Panc1 (cell line): ENCODE results near the gene LRRC8B. TPM values are rescaled to one million over a fixed set of nuclear protein-coding genes. Genes with fewer than 3 reads are reported as not detected.

Experiments
- ATAC-seq: fragments of 200-7000 bp; cut with Tn5 transposase; 2 replicates; pipeline ENCODE4 v1.9.1; 2020; ENCODE audit warnings: mild to moderate bottlenecking, moderate library complexity
- BruUV-seq: library from RNA; stranded (reverse); fragments of 400-500 nt; replicated peaks from 2 replicates; lab custom pipeline; 2021; lab: Mats Ljungman, UMichigan
- CTCF ChIA-PET: fragments of 300-600 bp; sonication (Branson Sonifier 250); formaldehyde crosslinking; loops from one replicate; lab custom pipeline; 2022; ENCODE audit warnings: antibody characterized with exemption; lab: Charles Lee
- POLR2A ChIA-PET: fragments of 300-600 bp; sonication (Branson Sonifier 250); formaldehyde crosslinking; loops from one replicate; lab custom pipeline; 2022; ENCODE audit warnings: antibody characterized with exemption; lab: Charles Lee
- DNase-seq: peaks from one replicate; pipeline ENCODE4 v3.0.0-alpha.2; 2010; ENCODE audit warnings: low read depth, low spot score
- H3K27ac ChIP-seq: 2 replicates; pipeline ENCODE4 v1.5.1; 2011; ENCODE audit warnings: mild to moderate bottlenecking, low read length, inconsistent platforms
- H3K27me3 ChIP-seq: fragments of 200-500 bp; sonication (Bioruptor generic); 2 replicates; pipeline ENCODE4 v1.6.0; 2014; ENCODE audit warnings: low read length, inconsistent platforms; ENCODE audit not compliant: control insufficient read depth, insufficient read depth
- H3K36me3 ChIP-seq: fragments of 200-500 bp; sonication (Bioruptor generic); 2 replicates; pipeline ENCODE4 v1.5.1; 2014; ENCODE audit warnings: inconsistent platforms, mild to moderate bottlenecking, low read length, moderate library complexity; ENCODE audit not compliant: control insufficient read depth, insufficient read depth
- H3K4me1 ChIP-seq: 2 replicates; pipeline ENCODE4 v1.5.1; 2011; ENCODE audit warnings: inconsistent platforms, mild to moderate bottlenecking, low read length, moderate library complexity; ENCODE audit not compliant: control insufficient read depth, insufficient read depth
- H3K4me3 ChIP-seq, 2 experiments: 2 replicates each; pipeline ENCODE4 v1.5.1; 2011 to 2012; ENCODE audit warnings: low read depth in 2 of 2, low read length in 2 of 2, mild to moderate bottlenecking in 2 of 2, inconsistent platforms in 1 of 2, moderate library complexity in 1 of 2
- H3K9me3 ChIP-seq: fragments of 200-500 bp; sonication (Bioruptor generic); 2 replicates; pipeline ENCODE4 v1.5.1; 2014; ENCODE audit warnings: low read depth, mild to moderate bottlenecking, inconsistent platforms, low read length, moderate library complexity; ENCODE audit not compliant: control insufficient read depth, insufficient read depth
- POLR2AphosphoS5 ChIP-seq: IDR thresholded peaks from 2 replicates; pipeline ENCODE4 v1.6.1; 2012; ENCODE audit warnings: mild to moderate bottlenecking, low read depth, low read length, moderate library complexity
- REST ChIP-seq, 2 experiments: IDR thresholded peaks; 2 replicates each; pipeline ENCODE4 v1.6.1; 2011 to 2012; ENCODE audit warnings: low read depth in 2 of 2, control low read depth in 1 of 2, low read length in 1 of 2, mild to moderate bottlenecking in 1 of 2, moderate library complexity in 1 of 2; ENCODE audit not compliant: insufficient read depth in 1 of 2
- SIN3A ChIP-seq: IDR thresholded peaks from 2 replicates; pipeline ENCODE4 v1.6.1; 2012; ENCODE audit warnings: low read depth, mild to moderate bottlenecking, low read length, moderate library complexity, borderline replicate concordance; ENCODE audit not compliant: insufficient read depth
- TCF7L2 ChIP-seq: IDR thresholded peaks from 2 replicates; pipeline ENCODE4 v1.6.1; 2011; ENCODE audit warnings: mild to moderate bottlenecking, low read depth, low read length, inconsistent platforms
- in situ Hi-C: cut with HindIII; loops from 2 replicates; pipeline ENCODE4 v1.10.0; 2016; ENCODE audit warnings: low sequenced_read_pairs, low pct_unique_long_range_greater_than_20kb
- intact Hi-C: fragments of 100-400 bp; cut with micrococcal nuclease; formaldehyde crosslinking; loops from one replicate; pipeline ENCODE4 v1.10.0; 2022; ENCODE audit not compliant: unreplicated experiment
- total RNA-seq: library from RNA; stranded (reverse); gene quantifications from one replicate; pipeline ENCODE4 v1.2.1, GENCODE V29; 2021; ENCODE audit not compliant: unreplicated experiment
- TF ChIP-seq, protein P1 (sequence below): fragments of 450-650 bp; IDR thresholded peaks from 2 replicates; pipeline ENCODE4 v1.5.1; 2017; ENCODE audit warnings: mild to moderate bottlenecking

LRRC8B gene
- total RNA-seq, 1 experiment from 2014 or later = 27.3 TPM

DNA sequence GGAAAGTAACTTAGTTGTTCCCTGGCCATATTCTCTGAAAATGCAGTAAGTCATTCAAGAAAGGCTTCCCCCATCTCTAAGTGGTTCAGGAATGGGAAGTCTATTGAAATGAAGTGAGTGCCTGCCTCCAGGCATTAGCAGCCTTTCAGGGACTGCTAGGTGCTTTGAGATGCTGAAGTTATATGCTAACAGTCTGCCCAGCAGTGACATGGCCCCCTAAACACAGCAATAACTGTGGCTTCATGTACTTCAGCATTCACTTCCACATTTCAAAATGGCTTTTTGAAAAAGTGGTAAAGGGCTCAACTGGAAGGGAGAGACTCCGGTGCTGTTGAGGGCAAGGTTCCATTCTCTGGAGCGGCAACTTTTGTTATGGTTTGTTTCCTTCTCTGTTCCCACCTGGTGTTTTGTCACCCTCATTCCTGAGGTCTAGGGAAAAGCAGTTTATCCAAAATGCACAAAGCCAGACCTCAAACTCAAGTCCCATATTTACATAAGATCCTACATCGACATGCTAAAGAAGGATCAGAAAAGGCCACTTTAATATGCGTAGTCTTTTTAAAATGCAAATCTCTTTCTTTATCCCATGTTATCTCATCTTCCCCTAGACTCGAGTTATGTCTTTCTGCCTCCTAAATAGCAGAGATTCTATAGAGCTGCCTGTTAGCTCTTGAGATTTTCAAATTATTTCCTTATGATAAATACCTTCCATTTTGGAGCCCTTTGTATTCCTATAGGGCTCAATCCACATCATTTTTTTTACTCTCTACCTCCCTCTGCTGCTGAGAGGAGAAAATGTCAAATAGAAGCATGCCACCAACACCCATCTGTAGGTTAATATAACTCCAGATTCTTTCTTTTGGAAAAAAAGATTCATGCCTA, 74.1 kb downstream of the LRRC8B start:
- intact Hi-C loops = loop anchor here (1.0 to 2.0 kb wide), 2 partner anchors 78 to 115 kb away; no protein-coding TSS in a partner anchor
- ChIA-PET CTCF (interaction anchor here (1.1 kb wide), 2 partner anchors 73 to 164 kb away, joined by 4 read pairs; no protein-coding TSS in a partner anchor), POLR2A (no interaction called here)
- H3K27me3 ChIP-seq = no peaks in the 10 kb centered on the region
- TF ChIP-seq, protein P1, sequence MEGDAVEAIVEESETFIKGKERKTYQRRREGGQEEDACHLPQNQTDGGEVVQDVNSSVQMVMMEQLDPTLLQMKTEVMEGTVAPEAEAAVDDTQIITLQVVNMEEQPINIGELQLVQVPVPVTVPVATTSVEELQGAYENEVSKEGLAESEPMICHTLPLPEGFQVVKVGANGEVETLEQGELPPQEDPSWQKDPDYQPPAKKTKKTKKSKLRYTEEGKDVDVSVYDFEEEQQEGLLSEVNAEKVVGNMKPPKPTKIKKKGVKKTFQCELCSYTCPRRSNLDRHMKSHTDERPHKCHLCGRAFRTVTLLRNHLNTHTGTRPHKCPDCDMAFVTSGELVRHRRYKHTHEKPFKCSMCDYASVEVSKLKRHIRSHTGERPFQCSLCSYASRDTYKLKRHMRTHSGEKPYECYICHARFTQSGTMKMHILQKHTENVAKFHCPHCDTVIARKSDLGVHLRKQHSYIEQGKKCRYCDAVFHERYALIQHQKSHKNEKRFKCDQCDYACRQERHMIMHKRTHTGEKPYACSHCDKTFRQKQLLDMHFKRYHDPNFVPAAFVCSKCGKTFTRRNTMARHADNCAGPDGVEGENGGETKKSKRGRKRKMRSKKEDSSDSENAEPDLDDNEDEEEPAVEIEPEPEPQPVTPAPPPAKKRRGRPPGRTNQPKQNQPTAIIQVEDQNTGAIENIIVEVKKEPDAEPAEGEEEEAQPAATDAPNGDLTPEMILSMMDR = peak; percentile 81; the same call in 1 of the 2 replicates
- TF ChIP-seq REST (IDR thresholded peaks at IDR 0.05; ENCODE audit: insufficient read depth in 1 of 2, low read depth in 2 of 2, low read length in 1 of 2) = no peak
- TF ChIP-seq SIN3A = no peak
- H3K27ac ChIP-seq = no peak overlapping the region
- no peaks in the 10 kb centered on the region; the same call in 1 of the 2 replicates for H3K4me1 ChIP-seq
- no peak overlapping the region for H3K4me3 ChIP-seq
- DNase-seq (peak; percentile 25), ATAC-seq (peak; percentile 93)
- BruUV-seq = no TSS peak
- H3K36me3 ChIP-seq = no peaks in the 10 kb centered on the region
- in situ Hi-C loops = no loop called here
- no peaks in the 10 kb centered on the region for H3K9me3 ChIP-seq

DNA sequence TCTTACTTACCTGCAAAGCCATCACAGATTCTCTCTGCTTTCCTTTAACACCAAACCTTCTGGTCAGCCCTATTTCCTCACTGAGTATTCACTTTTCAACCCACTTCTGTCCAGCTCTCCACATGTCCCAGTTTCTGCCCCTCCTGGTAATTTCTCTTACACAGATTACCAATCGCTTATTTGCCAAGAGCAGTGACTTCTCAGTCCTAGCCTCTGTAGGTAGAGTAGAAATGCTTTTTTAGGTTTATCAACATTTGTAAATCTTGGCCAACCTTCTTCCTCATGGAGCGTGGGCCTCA, 74.7 kb downstream of the LRRC8B start:
- H3K27ac ChIP-seq = no peak overlapping the region
- BruUV-seq = no TSS peak
- no peak for ATAC-seq
- H3K4me3 ChIP-seq = no peak overlapping the region
- H3K9me3 ChIP-seq = no peaks in the 10 kb centered on the region
- ChIA-PET POLR2A (no interaction called here), CTCF (interaction anchor here (1.1 kb wide), 1 partner anchor 163 kb away, joined by 4 read pairs; no protein-coding TSS in a partner anchor)
- no peaks in the 10 kb centered on the region for H3K36me3 ChIP-seq
- in situ Hi-C loops (no loop called here), intact Hi-C loops (loop anchor here (1.0 to 2.0 kb wide), 2 partner anchors 78 to 116 kb away; no protein-coding TSS in a partner anchor)
- TF ChIP-seq REST (IDR thresholded peaks at IDR 0.05; ENCODE audit: insufficient read depth in 1 of 2, low read depth in 2 of 2, low read length in 1 of 2) (no peak), SIN3A (no peak), TCF7L2 (no peak), POLR2AphosphoS5 (no peak)
- TF ChIP-seq, protein P1 = peak; percentile 70
- H3K27me3 ChIP-seq = no peaks in the 10 kb centered on the region
- H3K4me1 ChIP-seq = no peaks in the 10 kb centered on the region; the same call in 1 of the 2 replicates
- DNase-seq = no peak
